ENCODE results near the gene ADAT3. TPM values are rescaled to one million over a fixed set of nuclear protein-coding genes. Genes with fewer than 3 reads are reported as not detected.
A peak's percentile ranks its signal among the peaks of the same experiment; 100 is the strongest.

The ADAT3 gene
- total and polyA plus RNA-seq, 4 donors, result 1.3 to 3.3 (median 2.1) TPM

GRCh38 chr19:1933942-1934341, 28.7 kb downstream of the ADAT3 start (continued):
- no peak for TF ChIP-seq REST (IDR thresholded peaks at IDR 0.05)

GRCh38 chr19:1935484-1936208, 30.4 kb downstream of the ADAT3 start:
- no peak for TF ChIP-seq REST (IDR thresholded peaks at IDR 0.05)
- TF ChIP-seq NR2F2 (IDR thresholded peaks at IDR 0.05), result peak; percentile 91
- no peak for TF ChIP-seq GABPA (IDR thresholded peaks at IDR 0.05 in 1 of 2, conservative IDR thresholded peaks at IDR 0.05 in 1 of 2)
- TF ChIP-seq TAF1 (conservative IDR thresholded peaks at IDR 0.05), result no peak
- no peak for TF ChIP-seq ZBTB33 (IDR thresholded peaks at IDR 0.05)
- peak; percentile 41 for TF ChIP-seq SP1 (IDR thresholded peaks at IDR 0.05)
- peak; percentile 13 to 36 for TF ChIP-seq RXRA (IDR thresholded peaks at IDR 0.05)
- TF ChIP-seq JUND (IDR thresholded peaks at IDR 0.05), result peak; percentile 27 to 29
- no peak for TF ChIP-seq HNF4G (IDR thresholded peaks at IDR 0.05)
- H3K9ac ChIP-seq (ENCODE audit: low read depth in 1 of 2, low read length in 2 of 2), result no peak overlapping the region
- H3K4me1 ChIP-seq (ENCODE audit: control insufficient read depth in 4 of 4, insufficient read depth in 4 of 4, low read length in 3 of 4), result peaks cover 0 to 6% (median 3%) of the 10 kb centered on the region in 4 donors
- 65% methylated on average over 11 of the region's 11 CpGs for WGBS
- H3K9me3 ChIP-seq (ENCODE audit: control insufficient read depth in 4 of 4, low read length in 3 of 4), result no peaks in the 10 kb centered on the region
- peak overlapping the region; percentile 10 to 52 for H3K27ac ChIP-seq (ENCODE audit: low read depth in 1 of 2, low read length in 2 of 2)
- H3K27me3 ChIP-seq (ENCODE audit: control insufficient read depth in 4 of 4, insufficient read depth in 4 of 4, low read length in 3 of 4), result no peaks in the 10 kb centered on the region
- H3K4me3 ChIP-seq (ENCODE audit: low read depth in 1 of 3, low read length in 3 of 3), result no peak overlapping the region
- H3K36me3 ChIP-seq (ENCODE audit: control insufficient read depth in 4 of 4, insufficient read depth in 3 of 4, low read depth in 1 of 4, low read length in 3 of 4), result no peaks in the 10 kb centered on the region
- no peak for DNase-seq (ENCODE audit: low spot score)

- H3K4me3 ChIP-seq (ENCODE audit: low read depth in 1 of 3, low read length in 3 of 3), result no peak overlapping the region
- H3K27me3 ChIP-seq (ENCODE audit: control insufficient read depth in 4 of 4, insufficient read depth in 4 of 4, low read length in 3 of 4), result no peaks in the 10 kb centered on the region
- H3K9me3 ChIP-seq (ENCODE audit: control insufficient read depth in 4 of 4, low read length in 3 of 4), result no peaks in the 10 kb centered on the region
- no peak overlapping the region for H3K9ac ChIP-seq (ENCODE audit: low read depth in 1 of 2, low read length in 2 of 2)
- H3K27ac ChIP-seq (ENCODE audit: low read depth in 1 of 2, low read length in 2 of 2), result peak overlapping the region; percentile 10 to 52
- H3K36me3 ChIP-seq (ENCODE audit: control insufficient read depth in 4 of 4, insufficient read depth in 3 of 4, low read depth in 1 of 4, low read length in 3 of 4), result no peaks in the 10 kb centered on the region
- 88% methylated on average over 3 of the region's 3 CpGs for WGBS
- no peak for DNase-seq (ENCODE audit: low spot score)
- H3K4me1 ChIP-seq (ENCODE audit: control insufficient read depth in 4 of 4, insufficient read depth in 4 of 4, low read length in 3 of 4), result peaks cover 0 to 6% (median 3%) of the 10 kb centered on the region in 4 donors
- TF ChIP-seq CTCF (IDR thresholded peaks at IDR 0.05; ENCODE audit: low read depth, low read length, missing input control), result no peak
- no peak for TF ChIP-seq MAX (IDR thresholded peaks at IDR 0.05)
- no peak for TF ChIP-seq HNF4A (conservative IDR thresholded peaks at IDR 0.05)
- TF ChIP-seq FOXA2 (IDR thresholded peaks at IDR 0.05), result no peak
- no peak for TF ChIP-seq FOXA1 (IDR thresholded peaks at IDR 0.05)
- no peak for TF ChIP-seq TAF1 (conservative IDR thresholded peaks at IDR 0.05)
- TF ChIP-seq REST (IDR thresholded peaks at IDR 0.05), result no peak
- TF ChIP-seq HNF4G (IDR thresholded peaks at IDR 0.05), result no peak
- no peak for TF ChIP-seq NR2F2 (IDR thresholded peaks at IDR 0.05)
Measured at GRCh38 chr19:1936430-1936829, 31.2 kb downstream of the ADAT3 start.
